HCT116 (cell line): ENCODE data around the gene MED14. TPM values are rescaled to one million over a fixed set of nuclear protein-coding genes. Genes with fewer than 3 reads are reported as not detected.

ENCODE experiments used
- ATAC-seq: fragments of 200-7000 bp; cut with Tn5 transposase; 2 replicates; pipeline ENCODE4 v1.9.1; 2020; ENCODE audit warnings: mild to moderate bottlenecking, moderate library complexity
- BruUV-seq: library from RNA; stranded (reverse); fragments of 400-500 nt; replicated peaks from 2 replicates; lab custom pipeline; 2021; lab: Mats Ljungman, UMichigan
- CTCF ChIA-PET: fragments of 300-600 bp; sonication (Branson Sonifier 250); formaldehyde crosslinking; loops from one replicate; lab custom pipeline; 2021; ENCODE audit warnings: antibody characterized with exemption; lab: Charles Lee
- POLR2A ChIA-PET: fragments of 300-600, 350-600 bp; sonication (Branson Sonifier 250); formaldehyde crosslinking; loops from one replicate; lab custom pipeline; 2021; ENCODE audit warnings: antibody characterized with exemption; lab: Charles Lee
- RAD21 ChIA-PET, 2 experiments: fragments of 300-600 bp; sonication (Branson Sonifier 250); formaldehyde crosslinking; loops; one replicate each; lab custom pipeline; 2023; ENCODE audit warnings: low total read pairs in 2 of 2; ENCODE audit not compliant: uncharacterized antibody in 2 of 2, unreplicated experiment in 2 of 2, low non-redundant PET in 1 of 2; lab: Charles Lee
- DNase-seq: peaks from one replicate; pipeline ENCODE4 v3.0.0-alpha.2; 2010; ENCODE audit warnings: low read depth, low spot score
- H2AFZ ChIP-seq: fragments of 200-600 bp; shearing (Covaris generic), sonication (generic); 2 replicates; pipeline ENCODE4 v1.6.1; 2017; ENCODE audit warnings: low read depth, mixed run types, mixed read lengths, antibody characterized with exemption, low read length; ENCODE audit not compliant: poor library complexity, severe bottlenecking
- H3K27ac ChIP-seq: 2 replicates; pipeline ENCODE4 v1.5.1; 2012; ENCODE audit warnings: low read depth, low read length
- H3K27me3 ChIP-seq: fragments of 200-600 bp; sonication (generic); 2 replicates; pipeline ENCODE4 v1.6.1; 2016; ENCODE audit warnings: mixed run types, low read length, mixed read lengths; ENCODE audit not compliant: insufficient read depth
- H3K36me3 ChIP-seq, 2 experiments: fragments of 200-500 bp in 1 of 2; fragments of 200-600 bp in 1 of 2; sonication (Bioruptor generic) in 1 of 2; sonication (generic) in 1 of 2; 2 replicates each; pipeline versions ENCODE4 v1.5.1 to v1.6.1; 2014 to 2016; ENCODE audit warnings: low read length in 2 of 2, inconsistent platforms in 1 of 2, mixed read lengths in 1 of 2, mixed run types in 1 of 2; ENCODE audit not compliant: insufficient read depth in 2 of 2, control insufficient read depth in 1 of 2
- H3K4me1 ChIP-seq, 2 experiments: fragments of 200-600 bp in 1 of 2; sonication (generic) in 1 of 2; 2 replicates each; pipeline versions ENCODE4 v1.5.1 to v1.6.1; 2012 to 2017; ENCODE audit warnings: low read length in 2 of 2, inconsistent platforms in 1 of 2, mild to moderate bottlenecking in 1 of 2, mixed read lengths in 1 of 2, mixed run types in 1 of 2, moderate library complexity in 1 of 2; ENCODE audit not compliant: insufficient read depth in 2 of 2, control insufficient read depth in 1 of 2
- H3K4me2 ChIP-seq: fragments of 200-600 bp; sonication (generic); 2 replicates; pipeline ENCODE4 v1.6.1; 2017; ENCODE audit warnings: mixed run types, low read length, mixed read lengths
- H3K4me3 ChIP-seq, 2 experiments: fragments of 200-600 bp in 1 of 2; sonication (generic) in 1 of 2; replicated peaks in 1 of 2; 2 replicates each; pipeline ENCODE4 v1.5.1; 2011 to 2016; ENCODE audit warnings: low read length in 2 of 2, control low read depth in 1 of 2, low read depth in 1 of 2, mild to moderate bottlenecking in 1 of 2, mixed read lengths in 1 of 2, mixed run types in 1 of 2
- H3K79me2 ChIP-seq: fragments of 200-600 bp; sonication (generic); 2 replicates; pipeline ENCODE4 v1.6.1; 2017; ENCODE audit warnings: mild to moderate bottlenecking, mixed run types, low read length, moderate library complexity, mixed read lengths; ENCODE audit not compliant: insufficient read depth
- H3K9ac ChIP-seq: fragments of 200-600 bp; sonication (generic); 2 replicates; pipeline ENCODE4 v1.6.1; 2016; ENCODE audit warnings: low read length, mixed read lengths
- H3K9me2 ChIP-seq: fragments of 200-600 bp; sonication (generic), shearing (Covaris generic); 2 replicates; pipeline ENCODE4 v1.6.1; 2017; ENCODE audit warnings: mixed run types, mild to moderate bottlenecking, moderate library complexity; ENCODE audit not compliant: insufficient read depth
- H3K9me3 ChIP-seq, 2 experiments: fragments of 200-500 bp in 1 of 2; fragments of 200-600 bp in 1 of 2; sonication (Bioruptor generic) in 1 of 2; sonication (generic) in 1 of 2; 2 replicates each; pipeline ENCODE4 v1.6.1; 2014 to 2017; ENCODE audit warnings: low read length in 2 of 2, mixed read lengths in 2 of 2, inconsistent platforms in 1 of 2, low read depth in 1 of 2, mild to moderate bottlenecking in 1 of 2, mixed run types in 1 of 2, moderate library complexity in 1 of 2; ENCODE audit not compliant: control insufficient read depth in 1 of 2, insufficient read depth in 1 of 2
- H4K20me1 ChIP-seq: fragments of 200-600 bp; sonication (generic), shearing (Covaris generic); 2 replicates; pipeline ENCODE4 v1.6.1; 2017; ENCODE audit warnings: mixed run types, mild to moderate bottlenecking, moderate library complexity; ENCODE audit not compliant: insufficient read depth
- ATF3 ChIP-seq: IDR thresholded peaks from 2 replicates; pipeline ENCODE4 v1.6.1; 2012
- CBX3 ChIP-seq: IDR thresholded peaks from 2 replicates; pipeline ENCODE4 v1.6.1; 2012; ENCODE audit warnings: low read depth
- CTCF ChIP-seq, 3 experiments: fragments of 200-600 bp in 1 of 3; sonication (generic) in 1 of 3; IDR thresholded peaks in 2 of 3; conservative IDR thresholded peaks in 1 of 3; 2 replicates each; pipeline ENCODE4 v1.5.1; 2012 to 2017; ENCODE audit warnings: low read depth in 2 of 3, low read length in 2 of 3, antibody characterized with exemption in 1 of 3, borderline replicate concordance in 1 of 3, control low read depth in 1 of 3, mild to moderate bottlenecking in 1 of 3, mixed read lengths in 1 of 3, mixed run types in 1 of 3, moderate library complexity in 1 of 3; ENCODE audit not compliant: insufficient read depth in 1 of 3
- EGR1 ChIP-seq: IDR thresholded peaks from 2 replicates; pipeline ENCODE4 v1.6.1; 2012; ENCODE audit warnings: low read depth
- ELF1 ChIP-seq: IDR thresholded peaks from 2 replicates; pipeline ENCODE4 v1.6.1; 2012; ENCODE audit warnings: low read depth, borderline replicate concordance
- FOSL1 ChIP-seq: IDR thresholded peaks from 2 replicates; pipeline ENCODE4 v1.6.1; 2012; ENCODE audit warnings: low read depth
- JUND ChIP-seq: IDR thresholded peaks from 2 replicates; pipeline ENCODE4 v1.6.1; 2012
- POLR2A ChIP-seq: IDR thresholded peaks from 2 replicates; pipeline ENCODE4 v1.7.0; 2011; ENCODE audit warnings: borderline replicate concordance; ENCODE audit not compliant: insufficient read depth, insufficient read length; ENCODE audit errors: extremely low read depth
- REST ChIP-seq: IDR thresholded peaks from 2 replicates; pipeline ENCODE4 v1.6.1; 2012; ENCODE audit warnings: low read depth
- SP1 ChIP-seq: IDR thresholded peaks from 2 replicates; pipeline ENCODE4 v1.6.1; 2012; ENCODE audit warnings: low read depth
- TCF7L2 ChIP-seq: IDR thresholded peaks from 2 replicates; pipeline ENCODE4 v1.7.0; 2011; ENCODE audit warnings: borderline replicate concordance, inconsistent platforms; ENCODE audit not compliant: insufficient read depth, insufficient read length; ENCODE audit errors: extremely low read depth
- YY1 ChIP-seq: IDR thresholded peaks from 2 replicates; pipeline ENCODE4 v1.6.1; 2011; ENCODE audit warnings: low read length, low read depth, moderate library complexity, mild to moderate bottlenecking; ENCODE audit not compliant: insufficient replicate concordance; ENCODE audit errors: extremely low read depth
- ZBTB33 ChIP-seq: IDR thresholded peaks from 2 replicates; pipeline ENCODE4 v1.6.1; 2011; ENCODE audit warnings: mild to moderate bottlenecking, low read length, moderate library complexity; ENCODE audit not compliant: insufficient replicate concordance; ENCODE audit errors: extremely low read depth
- ZFX ChIP-seq: fragments of 450-650 bp; IDR thresholded peaks from 2 replicates; pipeline ENCODE4 v1.6.1; 2017
- intact Hi-C: fragments of 100-400 bp; cut with micrococcal nuclease; formaldehyde crosslinking; loops from 2 replicates; pipeline ENCODE4 v1.10.0; 2022
- total RNA-seq: library from RNA; stranded (reverse); gene quantifications from one replicate; pipeline ENCODE4 v1.2.1, GENCODE V29; 2021; ENCODE audit not compliant: unreplicated experiment

MED14 gene
- total RNA-seq, 1 experiment from 2014 or later, result 51.8 TPM

GRCh38 chrX:40759374-40759773 is 24.0 kb upstream of the MED14 start:
- Histone ChIP-seq H3K9me2 (no peaks in the 10 kb centered on the region), H3K27ac (no peak overlapping the region), H3K9ac (no peak overlapping the region), H3K4me1 (no peaks in the 10 kb centered on the region), H2AFZ (no peak overlapping the region), H4K20me1 (no peaks in the 10 kb centered on the region), H3K4me2 (no peak overlapping the region), H3K4me3 (no peak overlapping the region), H3K27me3 (no peaks in the 10 kb centered on the region), H3K79me2 (no peaks in the 10 kb centered on the region)
- ChIA-PET POLR2A (no interaction called here), CTCF (no interaction called here), RAD21 (no interaction called here)
- BruUV-seq, result no TSS peak
- no peak for DNase-seq
- no peak for ATAC-seq
- no peak for TF ChIP-seq REST
- TF ChIP-seq POLR2A, result no peak
- TF ChIP-seq ELF1, result no peak
- no peak for TF ChIP-seq ATF3
- TF ChIP-seq CBX3, result no peak
- no peak for TF ChIP-seq FOSL1
- no peak for TF ChIP-seq ZFX
- TF ChIP-seq YY1, result no peak
- TF ChIP-seq ZBTB33, result no peak
- no peak for TF ChIP-seq EGR1
- no peak for TF ChIP-seq SP1
- TF ChIP-seq JUND, result no peak
- TF ChIP-seq CTCF (IDR thresholded peaks at IDR 0.05 in 2 of 3, conservative IDR thresholded peaks at IDR 0.05 in 1 of 3; ENCODE audit: borderline replicate concordance in 1 of 3, insufficient read depth in 1 of 3, low read depth in 2 of 3, low read length in 2 of 3), result no peak
- no peak for TF ChIP-seq TCF7L2
- TF ChIP-seq, all 23 proteins: peak for 0
- intact Hi-C loops, result no loop called here
- H3K36me3 ChIP-seq, result no peaks in the 10 kb centered on the region
- no peaks in the 10 kb centered on the region for H3K9me3 ChIP-seq
